ENCODE results near the gene GANAB. TPM values are rescaled to one million over a fixed set of nuclear protein-coding genes. Genes with fewer than 3 reads are reported as not detected.
A peak's percentile ranks its signal among the peaks of the same experiment; 100 is the strongest.
"Not testable (repeated sequence)": the region's sequence is repeated elsewhere in the genome, so short reads cannot be mapped to it uniquely, and the experiment has no call there.

GANAB gene
- total and polyA plus RNA-seq, 2 experiments from 2014 or later, result 82.3 to 272 TPM

DNA sequence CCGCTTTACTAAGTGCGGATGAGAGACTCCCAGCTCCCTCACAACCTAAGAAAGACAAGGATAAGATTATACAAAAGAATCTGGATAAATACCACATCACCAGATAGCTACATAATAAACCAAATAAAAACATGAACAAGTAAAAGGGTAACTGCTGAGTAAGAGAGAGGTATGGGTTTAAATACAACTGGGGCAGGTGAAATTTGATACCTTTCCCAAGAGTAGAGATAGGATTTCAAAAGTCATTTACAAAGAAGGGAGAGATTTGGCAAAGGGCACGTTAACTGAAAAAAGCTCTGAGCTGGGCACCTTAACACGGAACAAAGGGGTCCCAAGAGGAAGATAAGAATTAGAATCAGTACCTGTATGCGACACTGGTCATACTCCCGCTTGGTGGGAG lies 30.7 kb upstream of the GANAB start (continued):
- TF ChIP-seq ZNF331 (CRISPR knock-in tag; IDR thresholded peaks at IDR 0.05; ENCODE audit: low read depth), result no peak
- TF ChIP-seq, protein P1, sequence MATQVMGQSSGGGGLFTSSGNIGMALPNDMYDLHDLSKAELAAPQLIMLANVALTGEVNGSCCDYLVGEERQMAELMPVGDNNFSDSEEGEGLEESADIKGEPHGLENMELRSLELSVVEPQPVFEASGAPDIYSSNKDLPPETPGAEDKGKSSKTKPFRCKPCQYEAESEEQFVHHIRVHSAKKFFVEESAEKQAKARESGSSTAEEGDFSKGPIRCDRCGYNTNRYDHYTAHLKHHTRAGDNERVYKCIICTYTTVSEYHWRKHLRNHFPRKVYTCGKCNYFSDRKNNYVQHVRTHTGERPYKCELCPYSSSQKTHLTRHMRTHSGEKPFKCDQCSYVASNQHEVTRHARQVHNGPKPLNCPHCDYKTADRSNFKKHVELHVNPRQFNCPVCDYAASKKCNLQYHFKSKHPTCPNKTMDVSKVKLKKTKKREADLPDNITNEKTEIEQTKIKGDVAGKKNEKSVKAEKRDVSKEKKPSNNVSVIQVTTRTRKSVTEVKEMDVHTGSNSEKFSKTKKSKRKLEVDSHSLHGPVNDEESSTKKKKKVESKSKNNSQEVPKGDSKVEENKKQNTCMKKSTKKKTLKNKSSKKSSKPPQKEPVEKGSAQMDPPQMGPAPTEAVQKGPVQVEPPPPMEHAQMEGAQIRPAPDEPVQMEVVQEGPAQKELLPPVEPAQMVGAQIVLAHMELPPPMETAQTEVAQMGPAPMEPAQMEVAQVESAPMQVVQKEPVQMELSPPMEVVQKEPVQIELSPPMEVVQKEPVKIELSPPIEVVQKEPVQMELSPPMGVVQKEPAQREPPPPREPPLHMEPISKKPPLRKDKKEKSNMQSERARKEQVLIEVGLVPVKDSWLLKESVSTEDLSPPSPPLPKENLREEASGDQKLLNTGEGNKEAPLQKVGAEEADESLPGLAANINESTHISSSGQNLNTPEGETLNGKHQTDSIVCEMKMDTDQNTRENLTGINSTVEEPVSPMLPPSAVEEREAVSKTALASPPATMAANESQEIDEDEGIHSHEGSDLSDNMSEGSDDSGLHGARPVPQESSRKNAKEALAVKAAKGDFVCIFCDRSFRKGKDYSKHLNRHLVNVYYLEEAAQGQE (IDR thresholded peaks at IDR 0.05; ENCODE audit: unreplicated experiment), result no peak
- TF ChIP-seq POLR2AphosphoS5 (IDR thresholded peaks at IDR 0.05; ENCODE audit: low read depth), result no peak

DNA sequence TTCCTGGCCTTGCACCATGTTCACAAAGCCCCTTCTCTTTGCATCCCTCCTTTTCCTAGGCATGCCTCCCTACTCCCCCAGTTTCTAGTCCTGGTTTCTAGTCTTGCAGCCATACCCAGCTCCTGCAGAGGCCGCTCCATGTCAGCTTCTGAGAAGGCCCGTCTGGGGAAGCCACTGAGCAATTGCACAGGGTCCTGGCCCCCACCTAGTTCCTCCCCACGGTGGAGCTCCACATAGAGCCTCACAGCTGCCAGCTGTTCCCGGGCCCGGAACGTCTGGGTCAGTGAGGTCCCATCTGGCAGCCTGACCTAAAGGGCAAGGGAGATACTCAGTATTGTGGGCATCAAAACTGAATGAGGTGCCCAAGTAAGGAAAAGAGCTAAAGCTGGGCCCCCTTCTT lies 30.3 kb upstream of the GANAB start:
- DNase-seq (ENCODE audit: low spot score) (no peak), ATAC-seq (no peak)
- Histone ChIP-seq H3K4me2 (peak overlapping the region; percentile 98; the same call in 1 of the 2 replicates), H2AFZ (no peak overlapping the region), H3K79me2 (replicated peaks; ENCODE audit: insufficient read depth) (peaks cover 31% of the 10 kb centered on the region), H3K36me3 (ENCODE audit: insufficient read depth) (no peaks in the 10 kb centered on the region), H3K27me3 (ENCODE audit: insufficient read depth) (no peaks in the 10 kb centered on the region), H3F3A (replicated peaks; ENCODE audit: low read depth) (peaks cover 34% of the 10 kb centered on the region), H3K27ac (ENCODE audit: low read depth) (no peak overlapping the region), H3K9me2 (ENCODE audit: insufficient read depth) (no peaks in the 10 kb centered on the region), H3K4me1 (ENCODE audit: insufficient read depth) (peaks cover 20% of the 10 kb centered on the region), H3K4me3 (no peak overlapping the region), H4K20me1 (replicated peaks; ENCODE audit: insufficient read depth) (no peaks in the 10 kb centered on the region; the same call in 1 of the 2 replicates)
- H3K4me3 Mint-ChIP-seq, result peak overlapping the region; percentile 80
- no peak for TF ChIP-seq JUNB (IDR thresholded peaks at IDR 0.05; ENCODE audit: unreplicated experiment)
- TF ChIP-seq, protein P2, sequence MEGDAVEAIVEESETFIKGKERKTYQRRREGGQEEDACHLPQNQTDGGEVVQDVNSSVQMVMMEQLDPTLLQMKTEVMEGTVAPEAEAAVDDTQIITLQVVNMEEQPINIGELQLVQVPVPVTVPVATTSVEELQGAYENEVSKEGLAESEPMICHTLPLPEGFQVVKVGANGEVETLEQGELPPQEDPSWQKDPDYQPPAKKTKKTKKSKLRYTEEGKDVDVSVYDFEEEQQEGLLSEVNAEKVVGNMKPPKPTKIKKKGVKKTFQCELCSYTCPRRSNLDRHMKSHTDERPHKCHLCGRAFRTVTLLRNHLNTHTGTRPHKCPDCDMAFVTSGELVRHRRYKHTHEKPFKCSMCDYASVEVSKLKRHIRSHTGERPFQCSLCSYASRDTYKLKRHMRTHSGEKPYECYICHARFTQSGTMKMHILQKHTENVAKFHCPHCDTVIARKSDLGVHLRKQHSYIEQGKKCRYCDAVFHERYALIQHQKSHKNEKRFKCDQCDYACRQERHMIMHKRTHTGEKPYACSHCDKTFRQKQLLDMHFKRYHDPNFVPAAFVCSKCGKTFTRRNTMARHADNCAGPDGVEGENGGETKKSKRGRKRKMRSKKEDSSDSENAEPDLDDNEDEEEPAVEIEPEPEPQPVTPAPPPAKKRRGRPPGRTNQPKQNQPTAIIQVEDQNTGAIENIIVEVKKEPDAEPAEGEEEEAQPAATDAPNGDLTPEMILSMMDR (conservative IDR thresholded peaks at IDR 0.05; ENCODE audit: low read depth in 2 of 2), result peak; percentile 12 to 31; a peak in 2 of 4 replicates
- H3K36me3 Mint-ChIP-seq (ENCODE audit: low read depth), result peaks cover 49% of the 10 kb centered on the region
- H3K4me1 Mint-ChIP-seq, result peaks cover 20% of the 10 kb centered on the region
- H3K9me3 Mint-ChIP-seq, result no peaks in the 10 kb centered on the region; the same call in 2 of the 3 replicates
- peaks cover 13% of the 10 kb centered on the region for H3K27me3 Mint-ChIP-seq (ENCODE audit: insufficient read depth, low read depth, poor library complexity)
- H3K27ac Mint-ChIP-seq, result peak overlapping the region; percentile 54; the same call in 1 of the 2 replicates

DNA sequence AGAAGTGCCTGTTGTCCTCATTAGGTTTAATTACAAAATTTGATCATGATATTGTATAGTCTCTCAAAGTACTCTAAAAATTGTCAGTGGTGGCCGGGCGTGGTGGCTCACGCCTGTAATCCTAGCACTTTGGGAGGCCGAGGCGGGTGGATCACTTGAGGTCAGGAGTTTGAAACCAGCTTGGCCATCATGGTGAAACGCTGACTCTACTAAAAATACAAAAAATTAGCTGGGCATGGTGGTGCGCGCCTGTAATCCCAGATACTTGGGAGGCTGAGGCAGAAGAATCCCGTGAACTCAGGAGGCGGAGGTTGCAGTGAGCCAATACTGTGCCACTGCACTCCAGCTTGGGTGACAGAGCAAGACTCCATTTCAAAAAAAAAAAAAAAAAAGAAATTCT lies 29.0 kb upstream of the GANAB start:
- Histone ChIP-seq H3K4me1 (ENCODE audit: insufficient read depth) (peaks cover 20% of the 10 kb centered on the region), H3F3A (replicated peaks; ENCODE audit: low read depth) (peaks cover 34% of the 10 kb centered on the region), H3K79me2 (replicated peaks; ENCODE audit: insufficient read depth) (peaks cover 31% of the 10 kb centered on the region)
- H3K27ac ChIP-seq (ENCODE audit: low read depth); H3K27ac Mint-ChIP-seq; ATAC-seq; DNase-seq (ENCODE audit: low spot score); H3K9me3 Mint-ChIP-seq; H3K9me2 ChIP-seq (ENCODE audit: insufficient read depth); H3K36me3 ChIP-seq (ENCODE audit: insufficient read depth); H4K20me1 ChIP-seq (replicated peaks; ENCODE audit: insufficient read depth); H3K4me2 ChIP-seq; H2AFZ ChIP-seq; H3K4me3 ChIP-seq; H3K27me3 ChIP-seq (ENCODE audit: insufficient read depth); H3K4me3 Mint-ChIP-seq: not testable (repeated sequence)
- Mint-ChIP-seq H3K27me3 (ENCODE audit: insufficient read depth, low read depth, poor library complexity) (peaks cover 20% of the 10 kb centered on the region), H3K36me3 (ENCODE audit: low read depth) (peaks cover 49% of the 10 kb centered on the region), H3K4me1 (peaks cover 14% of the 10 kb centered on the region)

Data from GM23338 (cell line).